Measurements from ENCODE around the gene SCNN1A.
A peak's percentile ranks its signal among the peaks of the same experiment; 100 is the strongest.
"Not testable (repeated sequence)": the region's sequence is repeated elsewhere in the genome, so short reads cannot be mapped to it uniquely, and the experiment has no call there.

Gene SCNN1A

DNA sequence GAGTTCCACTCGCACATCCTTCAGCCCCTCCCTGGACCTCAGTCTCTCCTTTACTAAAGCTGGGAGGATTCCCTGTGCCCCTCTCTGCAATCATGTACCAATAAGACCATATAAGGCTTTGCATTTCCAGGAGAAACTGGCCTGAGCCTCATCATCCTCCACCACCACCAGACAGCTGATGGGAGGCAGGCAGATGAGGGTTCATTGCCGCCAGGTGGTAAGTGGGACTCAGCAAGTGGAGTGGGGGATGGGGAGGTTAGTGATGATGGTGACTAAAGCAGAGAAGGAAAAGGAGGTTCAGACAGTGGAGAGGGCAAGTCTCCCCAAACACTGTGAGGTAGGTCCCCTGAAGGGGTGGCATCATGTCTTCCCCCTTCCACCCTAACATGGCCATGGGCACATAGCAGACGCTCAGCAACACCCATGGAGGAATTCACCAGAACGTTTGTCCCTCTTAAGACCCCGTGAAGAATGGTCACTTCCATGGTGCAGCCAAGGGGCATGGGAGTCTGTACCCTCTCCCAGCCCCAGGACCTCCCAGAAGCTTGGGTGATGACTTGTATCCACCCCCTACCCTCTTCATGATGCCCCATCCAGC, 29.0 kb downstream of the SCNN1A start:
- DNase-seq, result no peak

DNA sequence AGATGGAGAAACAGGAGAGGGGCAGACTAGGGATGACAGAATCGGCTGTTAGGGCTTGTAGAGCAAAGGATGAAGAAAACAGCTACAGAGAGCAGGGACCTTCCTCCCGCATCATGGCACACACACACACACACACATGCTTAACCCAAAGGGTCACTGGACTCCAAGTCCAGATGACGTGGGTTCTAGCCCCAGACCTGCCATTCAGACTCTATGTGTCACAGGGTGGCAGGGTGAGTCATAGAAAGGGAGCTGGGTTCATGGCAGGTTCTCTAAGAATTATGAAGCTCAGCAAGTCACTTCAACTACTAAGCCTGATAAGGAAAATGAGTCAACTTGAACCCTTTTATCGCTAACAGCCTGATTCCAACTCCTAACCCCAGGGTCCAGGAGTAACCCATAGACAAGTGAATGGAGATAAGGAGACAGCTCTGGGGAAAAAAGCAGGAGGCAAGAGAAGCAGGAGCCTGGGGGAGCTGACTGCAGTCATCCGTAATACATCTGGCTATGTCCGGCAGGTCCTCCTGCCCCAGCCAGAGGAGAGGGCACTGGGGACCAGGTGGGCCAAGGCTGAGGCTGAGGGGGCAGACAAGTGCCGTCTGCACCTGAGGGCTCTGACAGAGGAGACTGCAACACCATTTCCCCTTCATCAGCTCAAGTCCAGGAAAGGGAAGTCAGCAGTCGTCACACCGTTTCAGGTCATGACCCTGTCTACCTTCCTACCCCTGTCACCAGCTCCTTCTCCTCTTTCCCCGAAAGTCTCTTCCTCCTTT, 29.9 kb downstream of the SCNN1A start:
- no peak for DNase-seq

DNA sequence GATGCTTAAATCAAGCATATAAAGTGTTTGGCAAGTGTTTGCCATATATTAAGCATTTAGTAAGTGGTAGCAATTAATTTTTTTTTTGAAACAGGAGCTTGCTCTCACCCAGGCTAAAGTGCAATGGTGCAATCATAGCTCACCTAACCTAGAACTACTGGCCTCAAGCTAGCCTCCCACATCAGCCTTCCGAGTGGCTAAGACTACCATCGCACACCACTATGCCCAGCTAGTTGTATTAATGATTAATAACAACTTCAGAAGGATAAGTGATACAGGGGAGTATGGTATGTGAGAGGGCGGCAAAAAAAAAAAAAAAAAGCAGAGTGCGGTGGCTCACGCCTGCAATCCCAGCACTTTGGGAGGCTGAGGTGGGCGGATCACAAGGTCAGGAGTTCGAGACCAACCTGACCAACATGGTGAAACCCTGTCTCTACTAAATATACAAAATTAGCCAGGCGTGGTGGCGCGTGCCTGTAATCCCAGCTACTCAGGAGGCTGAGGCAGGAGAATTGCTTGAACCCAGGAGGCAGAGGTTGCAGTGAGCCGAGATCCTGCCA, 31.2 kb downstream of the SCNN1A start:
- DNase-seq, result not testable (repeated sequence)

DNA sequence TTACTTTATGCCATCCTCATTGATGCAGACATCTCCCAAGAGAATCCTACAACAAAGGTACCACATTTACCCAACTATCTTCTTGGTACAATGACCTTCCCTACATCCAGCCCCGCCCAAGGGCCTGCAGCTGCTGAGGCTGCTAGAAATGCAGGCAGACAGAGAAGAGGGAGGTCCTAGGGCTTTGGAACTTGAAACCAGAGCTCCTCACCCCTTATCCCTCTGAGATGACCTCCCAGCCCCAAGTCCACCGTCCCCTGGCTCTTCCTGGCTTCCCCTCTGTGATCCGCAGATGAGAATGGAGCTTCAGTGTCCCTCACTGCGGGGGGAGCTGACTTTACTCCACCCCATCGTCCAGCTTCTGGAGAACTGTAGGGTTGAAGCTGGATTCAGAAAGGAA, 31.8 kb downstream of the SCNN1A start:
- DNase-seq, result no peak

DNA sequence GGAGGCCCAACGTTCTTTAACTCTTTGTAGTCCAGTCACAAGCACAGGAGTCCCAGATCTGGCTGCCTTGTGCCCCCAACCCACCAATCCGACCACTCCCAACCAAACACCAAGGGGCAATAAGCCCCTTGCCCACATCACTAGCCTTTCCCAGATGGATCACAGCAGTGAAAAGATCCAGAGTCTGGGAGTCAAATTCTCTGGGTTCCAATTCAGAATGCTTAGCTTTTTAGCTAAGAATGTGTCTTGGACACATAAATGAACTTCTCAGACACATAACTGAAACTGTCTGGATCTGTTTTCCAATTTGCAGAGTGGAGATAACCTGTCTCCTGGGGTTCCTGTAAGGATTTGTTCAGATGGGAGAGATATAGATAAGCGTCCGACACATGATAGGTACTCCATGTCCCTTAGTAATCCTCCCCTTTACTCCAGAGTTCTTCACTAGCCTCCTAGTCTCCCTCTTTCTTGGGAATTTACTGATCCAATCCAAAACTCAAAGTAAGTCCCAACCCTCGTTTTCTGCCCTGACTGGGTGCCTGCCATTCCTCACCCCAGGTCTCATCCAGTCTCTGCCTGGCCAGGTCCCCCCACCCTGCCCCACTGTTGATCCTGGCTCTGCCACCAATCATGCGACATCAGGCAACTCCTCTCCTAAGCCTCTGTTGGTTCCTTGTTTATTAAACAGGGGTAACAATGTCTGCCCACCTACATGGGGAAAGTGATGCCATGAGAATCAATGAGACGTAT, 33.0 kb downstream of the SCNN1A start:
- no peak for DNase-seq

DNA sequence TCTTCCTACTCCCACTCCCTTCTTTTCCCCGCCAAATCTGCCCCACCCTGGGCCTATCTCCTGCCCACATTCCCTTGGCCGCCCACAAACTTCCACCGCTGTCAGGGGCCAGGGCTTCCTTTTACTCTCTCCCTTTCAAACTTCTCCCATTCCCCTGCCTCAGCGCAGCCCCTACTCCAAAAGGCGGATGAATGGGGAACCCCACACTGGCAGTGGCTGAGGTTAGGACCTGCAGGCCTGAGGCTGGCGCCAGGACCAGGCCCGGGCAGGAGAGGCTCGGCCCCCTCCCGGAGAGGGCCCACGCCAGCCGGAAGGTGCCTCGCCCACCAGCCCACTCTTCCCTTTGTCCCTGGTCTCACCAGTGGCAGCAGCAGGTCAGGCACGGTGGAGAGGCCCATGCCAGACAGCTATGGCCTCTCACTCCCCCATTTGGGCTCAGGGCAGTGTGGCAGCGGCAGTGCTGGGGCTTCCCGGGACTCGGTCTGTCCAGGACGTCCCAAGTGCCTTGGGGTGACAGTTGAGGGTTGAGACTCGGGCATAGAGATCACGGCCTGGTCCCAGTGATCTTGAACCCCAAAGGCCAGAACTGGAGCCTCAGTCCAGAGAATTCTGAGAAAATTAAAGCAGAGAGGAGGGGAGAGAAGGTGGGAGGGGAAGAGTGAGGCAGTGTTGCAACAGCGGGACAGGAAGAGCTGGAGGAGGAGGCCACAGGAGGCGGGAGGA, 33.8 kb downstream of the SCNN1A start, which contains the start of gene TNFRSF1A:
Gene TNFRSF1A, minus strand, starts transcription at position 660 of the 723 bp plus-strand sequence. Its CDS starts 262 bp downstream, at position 398.
- DNase-seq, result peak; percentile 48

DNA sequence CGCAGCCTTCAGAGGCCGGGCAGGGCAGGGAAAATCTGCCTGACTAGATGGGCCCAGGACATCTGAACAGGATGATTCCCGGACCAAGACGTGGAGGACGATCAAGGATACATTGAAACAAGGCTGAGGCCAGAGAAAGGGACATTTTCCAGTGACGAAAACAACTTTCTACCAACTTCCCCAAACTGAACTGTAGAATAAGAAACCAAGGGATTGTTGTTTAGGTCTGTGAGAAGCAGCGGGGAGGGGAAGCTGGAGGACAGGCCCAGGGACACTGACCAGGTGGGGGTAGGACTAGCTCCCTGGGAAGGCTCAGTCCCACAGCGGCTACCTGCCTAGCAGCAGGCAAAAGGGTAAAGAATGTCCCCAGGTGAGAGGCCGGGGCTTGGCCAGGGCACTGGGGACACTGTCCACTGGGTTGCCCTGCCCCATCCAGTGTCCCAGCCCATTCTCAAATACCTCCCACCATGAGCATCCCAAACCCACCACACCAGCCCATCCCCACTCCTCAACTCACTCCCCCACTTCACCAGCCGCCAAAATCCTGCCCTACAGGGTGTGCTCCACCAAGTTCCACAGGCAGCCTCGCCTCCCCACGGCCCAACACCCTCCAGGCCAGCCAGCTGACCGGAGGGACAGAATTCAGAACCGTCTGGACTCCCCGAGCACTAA, 34.5 kb downstream of the SCNN1A start:
- no peak for DNase-seq

DNA sequence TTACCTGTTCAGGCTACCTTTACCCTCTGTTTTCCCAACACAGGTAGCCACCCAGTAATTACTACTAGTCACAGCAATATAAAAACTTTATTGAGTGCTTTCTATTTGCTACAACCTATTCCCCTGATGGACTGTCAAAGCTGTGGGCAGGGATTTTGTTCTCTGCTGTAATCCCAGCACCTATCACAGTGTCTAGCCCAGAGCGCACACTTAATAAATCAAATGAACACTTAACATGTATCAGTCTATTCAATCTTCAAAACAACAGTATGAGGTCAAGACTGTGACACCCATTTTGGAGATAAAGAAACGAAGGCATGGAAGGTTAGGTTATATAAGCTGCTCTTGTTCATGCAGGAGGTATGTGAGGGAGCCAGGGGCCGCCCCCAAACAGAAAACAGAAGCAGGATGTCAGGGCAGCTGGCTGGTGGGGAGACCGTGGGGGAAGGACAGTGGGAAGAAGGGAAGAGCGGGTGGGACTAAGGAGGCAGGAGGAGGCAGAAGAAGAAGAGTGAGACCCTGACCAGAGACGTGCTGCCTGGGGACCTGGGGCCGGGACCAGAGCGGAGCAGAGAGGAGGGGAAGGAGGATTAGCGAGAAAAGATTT, 35.2 kb downstream of the SCNN1A start:
- DNase-seq, result peak; percentile 60

DNA sequence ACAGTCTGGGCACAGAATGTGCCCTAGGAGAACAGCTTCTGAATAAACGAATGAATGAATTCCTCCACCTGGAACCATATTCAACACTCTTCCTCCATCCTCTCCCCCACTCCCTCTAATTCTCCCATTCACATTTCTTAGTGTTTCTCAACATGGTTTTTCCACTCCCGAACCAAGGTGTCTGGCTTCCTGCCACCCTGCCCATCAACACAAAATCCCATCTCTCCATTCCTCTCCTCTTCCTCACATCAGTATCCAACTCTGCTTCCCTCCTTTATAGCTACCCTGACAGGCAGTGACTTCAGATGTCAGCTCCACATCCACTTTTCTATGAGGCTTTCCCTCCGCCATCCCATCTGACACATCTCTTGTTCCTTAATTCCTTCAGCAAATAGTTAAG, 36.4 kb downstream of the SCNN1A start:
- DNase-seq, result no peak

DNA sequence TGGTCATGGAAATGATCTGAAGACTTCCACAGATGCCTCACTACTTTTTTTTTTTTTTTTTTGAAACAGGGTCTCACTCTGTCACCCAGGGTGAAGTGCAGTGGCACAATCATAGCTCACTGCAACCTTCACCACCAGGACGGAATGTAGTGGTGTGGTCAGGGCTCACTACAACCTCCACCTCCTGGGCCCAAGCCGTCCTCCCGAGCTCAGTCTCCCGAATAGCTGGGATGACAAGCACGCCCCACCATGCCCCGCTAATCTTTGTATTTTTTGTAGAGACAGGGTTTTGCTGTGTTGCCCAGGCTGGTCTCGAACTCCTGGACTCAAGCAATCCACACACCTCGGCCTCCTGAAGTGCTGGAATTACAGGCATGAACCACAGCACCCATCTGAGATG, 36.8 kb downstream of the SCNN1A start:
- DNase-seq, result not testable (repeated sequence)

DNA sequence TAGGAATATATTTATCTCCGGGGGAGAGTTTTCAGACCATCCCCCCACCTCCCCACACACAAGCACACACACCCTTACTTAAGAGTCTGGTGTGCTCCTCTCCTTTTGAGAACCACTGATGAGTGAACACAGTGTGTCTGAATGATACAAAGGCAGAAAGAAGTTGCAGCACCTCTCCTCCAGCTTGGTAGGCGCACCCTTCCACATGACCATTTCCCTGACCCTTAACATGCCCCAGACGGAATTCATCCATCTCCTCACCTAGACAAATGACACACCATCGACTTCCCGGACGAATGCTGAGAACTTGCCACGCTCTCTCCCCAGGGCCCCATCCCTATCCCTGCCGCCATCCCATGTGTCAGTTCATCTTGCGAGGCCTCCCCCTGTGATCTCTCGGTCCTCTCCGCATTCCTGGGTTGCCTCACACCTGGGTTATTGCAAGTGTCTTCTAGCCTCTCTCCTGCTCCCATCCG, 37.4 kb downstream of the SCNN1A start:
- DNase-seq, result no peak

DNA sequence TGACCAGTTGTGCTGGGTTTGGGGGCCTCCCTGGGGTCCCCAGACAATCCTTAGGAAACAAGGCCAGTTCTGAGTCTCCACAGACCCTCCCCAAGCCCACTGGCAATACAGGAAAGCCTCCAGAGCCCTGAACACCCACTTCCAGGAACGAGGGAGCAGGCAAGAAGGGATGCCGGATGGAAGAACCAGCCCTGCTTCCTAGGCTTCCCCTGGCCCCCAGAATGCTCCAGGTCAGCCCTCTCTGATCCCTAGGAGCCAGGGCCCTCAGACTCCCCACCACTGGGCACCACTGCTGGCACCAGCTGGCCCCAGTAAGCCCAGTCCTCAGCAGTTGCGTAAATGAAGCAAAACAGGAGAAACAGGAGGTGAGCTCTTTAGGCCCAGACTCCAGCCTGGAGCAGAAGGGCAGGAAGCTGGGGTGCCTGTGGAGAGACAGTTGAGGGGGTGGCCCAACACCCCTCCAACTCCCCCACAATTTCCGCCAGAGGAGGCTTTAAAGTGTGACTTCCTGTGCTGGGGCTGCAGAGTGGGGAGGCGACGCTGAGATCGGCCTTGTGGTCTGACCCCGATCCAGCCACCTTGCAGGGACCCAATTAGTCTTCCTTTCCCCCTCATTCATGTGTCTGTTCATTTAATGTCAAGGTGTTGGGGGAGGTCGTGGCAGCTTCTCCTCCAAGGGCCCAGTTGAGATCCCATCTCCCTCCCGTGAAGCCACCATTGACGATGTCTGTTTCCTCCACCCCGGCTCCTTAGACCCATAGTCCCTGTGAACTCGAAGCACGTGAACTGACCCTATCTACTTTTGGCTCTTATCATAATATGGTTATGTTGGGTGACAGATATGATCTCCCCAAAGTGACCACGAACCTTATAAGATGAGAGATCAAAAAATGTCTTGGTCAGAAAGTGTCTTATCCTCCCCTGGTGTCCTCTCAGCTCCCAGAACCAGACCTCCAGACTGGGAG, 38.2 kb downstream of the SCNN1A start:
- DNase-seq, result no peak

DNA sequence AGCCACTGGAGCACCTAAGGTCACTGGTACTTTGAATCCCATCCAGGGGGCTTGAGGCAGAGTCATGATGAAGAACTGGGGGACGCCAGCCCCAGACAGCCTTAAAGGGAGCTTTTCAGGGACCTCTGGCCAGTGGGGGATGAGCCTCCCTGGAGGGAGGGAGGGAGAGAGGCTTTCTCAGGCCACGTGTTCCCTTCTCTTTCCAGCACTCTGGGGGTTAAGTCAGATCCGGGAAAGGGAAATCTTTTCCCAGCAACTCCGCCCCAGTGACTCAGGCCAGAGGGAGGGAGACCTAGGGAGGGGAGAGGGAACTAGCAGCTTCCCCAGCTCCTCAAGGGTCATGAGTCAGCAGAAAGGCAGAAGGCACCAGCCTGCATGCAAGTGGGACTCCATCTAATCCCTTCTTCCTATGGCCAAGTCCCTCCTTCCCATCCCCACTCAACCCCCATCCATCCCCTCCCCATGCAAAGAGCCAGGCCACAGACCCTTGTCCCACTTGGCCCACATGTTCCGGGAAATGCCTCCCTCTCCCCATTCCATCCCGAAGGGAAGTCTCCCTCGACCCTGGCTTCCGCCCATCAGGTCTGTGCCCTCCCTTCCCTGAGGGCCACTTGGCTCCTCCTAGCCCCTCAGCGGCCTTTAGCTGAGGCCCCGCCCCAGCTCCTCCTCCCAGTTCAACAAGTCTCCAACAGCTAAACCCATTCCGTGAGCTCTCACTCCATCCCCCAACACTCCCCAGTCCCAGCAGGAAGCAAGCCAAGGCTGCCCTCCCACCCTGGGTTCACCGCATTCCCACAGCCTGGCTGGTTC, 39.1 kb downstream of the SCNN1A start:
- DNase-seq, result peak; percentile 94

DNA sequence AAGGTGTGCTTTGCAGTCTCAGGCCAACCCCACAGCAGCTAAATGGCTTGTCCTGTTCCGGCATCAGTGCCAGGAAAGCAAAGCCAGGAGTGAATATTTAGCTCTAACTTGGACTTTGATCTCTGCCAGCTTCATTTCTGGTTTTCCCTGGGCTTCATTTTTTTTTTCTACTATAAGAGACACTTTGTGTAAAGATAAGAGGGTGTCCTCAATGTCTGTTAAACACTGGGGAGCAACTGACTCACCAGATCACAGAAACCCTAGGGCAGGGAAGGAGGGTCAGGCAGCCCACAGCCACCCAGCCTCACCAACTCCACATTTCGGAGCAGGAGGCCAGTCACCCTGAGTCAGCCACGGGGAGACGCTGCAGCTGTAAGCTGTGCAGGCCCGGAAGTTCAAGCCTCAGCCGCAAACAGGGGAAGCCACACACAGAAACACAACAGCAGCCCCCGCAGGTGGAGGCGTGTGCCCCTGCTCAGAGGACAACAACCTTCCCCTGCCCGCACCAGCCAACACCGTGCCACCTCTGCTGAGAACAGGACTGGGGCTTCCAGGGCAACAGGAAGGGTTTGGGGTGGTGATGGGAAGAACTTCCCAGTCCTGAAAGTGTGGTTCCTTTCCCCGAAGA, 39.8 kb downstream of the SCNN1A start:
- no peak for DNase-seq

DNA sequence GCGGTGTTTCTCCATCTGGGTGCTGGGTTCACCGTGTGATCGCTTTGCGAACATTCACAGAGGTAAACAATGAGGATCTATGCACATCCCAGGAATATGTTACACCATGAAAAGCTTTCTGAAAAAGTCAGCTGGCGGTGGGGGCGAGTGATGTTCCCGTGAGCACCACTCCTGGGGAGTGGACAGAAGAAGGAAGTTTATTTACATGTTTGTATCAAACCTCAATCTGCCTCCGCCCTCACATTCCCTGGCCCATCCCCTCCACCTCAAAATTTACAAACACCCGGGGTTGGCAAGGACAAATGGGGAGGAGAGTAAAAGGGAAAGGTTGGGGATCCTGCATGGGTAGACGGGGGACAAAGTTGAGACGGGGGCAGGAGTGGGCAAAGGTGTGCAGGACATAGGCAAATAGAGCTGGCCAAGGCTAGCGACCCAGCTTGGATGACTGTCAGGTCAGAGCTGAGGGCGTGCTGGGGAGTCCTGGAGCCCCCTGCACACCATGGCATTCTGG, 40.4 kb downstream of the SCNN1A start:
- no peak for DNase-seq

DNA sequence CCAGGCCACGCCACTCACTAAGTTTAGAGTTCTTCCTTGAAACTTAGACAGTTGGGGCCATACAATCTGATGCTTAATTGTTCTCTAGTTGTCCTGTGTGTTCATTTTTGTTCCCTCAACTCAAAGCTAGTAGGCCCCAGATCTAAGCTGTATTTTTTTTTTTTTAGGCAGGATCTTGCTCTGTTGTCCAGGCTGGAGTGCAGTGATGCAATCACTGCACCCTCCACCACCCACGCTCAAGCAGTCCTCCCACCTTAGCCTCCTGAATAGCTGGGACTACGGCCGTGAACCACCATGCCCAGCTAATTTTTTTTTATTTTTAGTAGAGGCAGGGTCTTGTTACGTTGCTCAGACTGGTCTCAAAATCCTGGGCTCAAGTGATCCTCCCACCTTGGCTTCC, 41.0 kb downstream of the SCNN1A start:
- DNase-seq, result no peak

DNA sequence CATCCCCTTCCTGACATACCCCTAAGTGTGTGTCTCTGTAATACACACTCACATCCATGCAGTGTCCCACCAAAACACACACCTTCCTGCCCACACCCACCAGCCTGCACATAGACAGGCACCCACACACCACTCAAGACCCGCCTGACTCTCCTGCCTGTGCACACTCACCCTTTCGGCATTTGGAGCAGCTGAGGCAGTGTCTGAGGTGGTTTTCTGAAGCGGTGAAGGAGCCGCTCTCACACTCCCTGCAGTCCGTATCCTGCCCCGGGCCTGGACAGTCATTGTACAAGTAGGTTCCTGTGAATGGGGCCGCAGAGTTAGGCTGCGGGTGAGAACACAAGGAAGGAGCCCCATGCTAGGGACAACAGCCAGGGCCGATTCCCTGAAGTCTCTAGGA, 41.8 kb downstream of the SCNN1A start:
- DNase-seq, result no peak

DNA sequence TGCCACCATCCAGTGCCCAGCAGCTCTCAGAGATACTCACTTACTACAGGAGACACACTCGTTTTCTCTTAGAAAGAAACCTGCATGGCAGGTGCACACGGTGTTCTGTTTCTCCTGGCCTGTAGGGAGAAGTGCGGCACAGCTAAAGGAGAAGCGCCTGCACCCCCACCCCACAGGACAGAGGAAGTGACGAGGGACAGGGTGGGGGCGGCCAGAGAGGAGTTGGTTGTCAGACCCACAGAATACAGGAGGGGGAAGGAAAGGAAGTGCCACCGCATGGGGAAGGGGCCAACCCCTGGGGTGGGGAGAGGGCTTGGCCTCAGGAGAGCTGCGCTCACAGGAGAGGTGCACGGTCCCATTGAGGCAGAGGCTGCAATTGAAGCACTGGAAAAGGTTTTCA, 42.3 kb downstream of the SCNN1A start:
- DNase-seq, result no peak

DNA sequence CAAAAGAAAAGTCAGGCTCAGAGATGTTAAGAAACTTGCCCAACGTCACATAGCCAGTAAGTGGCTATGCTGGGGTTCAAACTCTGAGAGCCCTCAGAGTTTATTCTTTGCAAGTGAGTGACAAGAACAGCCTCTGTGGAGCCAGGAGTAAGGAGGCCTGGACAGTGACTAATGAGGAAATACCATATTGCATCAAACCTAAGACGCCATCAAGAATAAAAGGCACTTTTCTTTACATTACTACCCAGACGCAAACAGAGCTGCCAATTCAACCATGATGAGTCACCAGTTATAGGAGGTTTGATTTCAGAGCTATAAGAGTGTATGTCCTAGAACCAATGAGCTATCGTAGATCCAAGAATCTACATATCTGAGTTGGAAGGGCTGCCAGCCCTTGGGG, 42.9 kb downstream of the SCNN1A start:
- peak; percentile 30 for DNase-seq
